Loucy (cell line): ENCODE data around the gene C3orf85.

ENCODE experiments used
- EZH2phosphoT487 ChIP-seq: fragments of 200-600 bp; IDR thresholded peaks from 2 replicates; pipeline ENCODE4 v1.6.1; 2018; ENCODE audit warnings: antibody characterized with exemption, mild to moderate bottlenecking, moderate library complexity, borderline replicate concordance
- TF ChIP-seq, protein P1 (sequence below): fragments of 200-600 bp; sonication (generic); conservative IDR thresholded peaks from 2 replicates; pipeline ENCODE4 v1.5.1; 2014; ENCODE audit warnings: mild to moderate bottlenecking, antibody characterized with exemption, low read length

DNA sequence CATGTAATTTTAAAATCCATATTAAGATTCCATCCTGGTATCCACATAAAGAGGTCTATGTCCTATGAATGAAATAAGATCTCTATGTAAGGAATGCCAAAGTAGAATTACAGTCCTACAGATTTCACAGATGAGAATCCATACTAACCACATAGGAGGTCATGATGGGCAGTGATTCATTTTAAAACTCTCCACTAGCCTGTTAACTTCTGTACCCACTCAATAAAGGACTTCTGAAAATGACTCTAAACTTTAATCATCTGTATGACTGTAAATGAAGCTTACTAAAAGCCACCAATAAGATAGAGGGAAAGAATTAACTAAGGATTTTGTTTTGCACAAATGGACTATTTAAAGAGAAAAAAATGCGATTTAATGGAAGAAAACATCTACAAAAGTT lies 47.3 kb upstream of the C3orf85 start:
- TF ChIP-seq, protein P1, sequence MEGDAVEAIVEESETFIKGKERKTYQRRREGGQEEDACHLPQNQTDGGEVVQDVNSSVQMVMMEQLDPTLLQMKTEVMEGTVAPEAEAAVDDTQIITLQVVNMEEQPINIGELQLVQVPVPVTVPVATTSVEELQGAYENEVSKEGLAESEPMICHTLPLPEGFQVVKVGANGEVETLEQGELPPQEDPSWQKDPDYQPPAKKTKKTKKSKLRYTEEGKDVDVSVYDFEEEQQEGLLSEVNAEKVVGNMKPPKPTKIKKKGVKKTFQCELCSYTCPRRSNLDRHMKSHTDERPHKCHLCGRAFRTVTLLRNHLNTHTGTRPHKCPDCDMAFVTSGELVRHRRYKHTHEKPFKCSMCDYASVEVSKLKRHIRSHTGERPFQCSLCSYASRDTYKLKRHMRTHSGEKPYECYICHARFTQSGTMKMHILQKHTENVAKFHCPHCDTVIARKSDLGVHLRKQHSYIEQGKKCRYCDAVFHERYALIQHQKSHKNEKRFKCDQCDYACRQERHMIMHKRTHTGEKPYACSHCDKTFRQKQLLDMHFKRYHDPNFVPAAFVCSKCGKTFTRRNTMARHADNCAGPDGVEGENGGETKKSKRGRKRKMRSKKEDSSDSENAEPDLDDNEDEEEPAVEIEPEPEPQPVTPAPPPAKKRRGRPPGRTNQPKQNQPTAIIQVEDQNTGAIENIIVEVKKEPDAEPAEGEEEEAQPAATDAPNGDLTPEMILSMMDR = no peak
- TF ChIP-seq EZH2phosphoT487 = no peak
